ENCODE results near the gene TNC. TPM values are rescaled to one million over a fixed set of nuclear protein-coding genes. Genes with fewer than 3 reads are reported as not detected.

TNC gene
- total and polyA plus RNA-seq, 2 donors (not counting 1 experiment from before 2014, with no cell fraction given), result not detected

GRCh38 chr9:115036691-115037090, 81.3 kb downstream of the TNC start:
- 88% methylated on average over 2 of the region's 2 CpGs for WGBS (ENCODE audit: insufficient coverage)
- no peaks in the 10 kb centered on the region for H3K79me2 ChIP-seq (ENCODE audit: control insufficient read depth, insufficient read depth, low read length)
- intact Hi-C loops (cut with micrococcal nuclease), result no loop called here
- no peaks in the 10 kb centered on the region for H3K9me3 ChIP-seq (ENCODE audit: control extremely low read depth in 1 of 3, control insufficient read depth in 2 of 3, insufficient read depth in 1 of 3, low read length in 2 of 3)
- H3K9ac ChIP-seq (ENCODE audit: low read length), result no peak overlapping the region
- CTCF ChIA-PET, result no interaction called here
- no peaks in the 10 kb centered on the region for H4K20me1 ChIP-seq (ENCODE audit: control insufficient read depth, insufficient read depth, low read length, poor library complexity, severe bottlenecking)
- H3K4me3 ChIP-seq (ENCODE audit: control extremely low read depth in 1 of 5, extremely low read depth in 1 of 5, insufficient read depth in 1 of 5, low read depth in 2 of 5, low read length in 4 of 5), result no peak overlapping the region
- H3K4me2 ChIP-seq (replicated peaks; ENCODE audit: low read depth, low read length, poor library complexity, severe bottlenecking), result no peak overlapping the region
- no peak overlapping the region for H2AFZ ChIP-seq (ENCODE audit: insufficient read depth, low read depth, low read length, poor library complexity, severe bottlenecking)
- no peak overlapping the region for H3K27ac ChIP-seq (ENCODE audit: low read length in 2 of 2)
- Mint-ChIP-seq H3K4me3 (no peak overlapping the region), H3K4me1 (peaks cover 5% of the 10 kb centered on the region), H3K9me3 (ENCODE audit: insufficient read depth) (no peaks in the 10 kb centered on the region), H3K27me3 (peaks cover 16% of the 10 kb centered on the region), H3K27ac (no peak overlapping the region)
- POLR2A ChIA-PET, result no interaction called here
- H3K36me3 ChIP-seq (replicated peaks in 1 of 2; ENCODE audit: control extremely low read depth in 1 of 2, control insufficient read depth in 1 of 2, extremely low read depth in 1 of 2, insufficient read depth in 2 of 2, low read length in 1 of 2), result no peaks in the 10 kb centered on the region
- DNase-seq (no peak), ATAC-seq (ENCODE audit: low read depth) (no peak)
- H3K27me3 ChIP-seq (replicated peaks in 1 of 4; ENCODE audit: control extremely low read depth in 1 of 4, control insufficient read depth in 3 of 4, insufficient read depth in 4 of 4, low read length in 3 of 4), result peaks cover 0 to 8% (median 0%) of the 10 kb centered on the region in 4 experiments
- no peaks in the 10 kb centered on the region for H3K4me1 ChIP-seq (ENCODE audit: control insufficient read depth in 2 of 2, insufficient read depth in 2 of 2, low read length in 2 of 2)
- TF ChIP-seq CTCF (IDR thresholded peaks at IDR 0.05) (no peak), EZH2 (IDR thresholded peaks at IDR 0.05; ENCODE audit: borderline replicate concordance, insufficient read depth, low read depth, low read length, poor library complexity, severe bottlenecking) (no peak)

- ATAC-seq (ENCODE audit: low read depth) (no peak), DNase-seq (no peak)
- Histone ChIP-seq H3K36me3 (replicated peaks in 1 of 2; ENCODE audit: control extremely low read depth in 1 of 2, control insufficient read depth in 1 of 2, extremely low read depth in 1 of 2, insufficient read depth in 2 of 2, low read length in 1 of 2) (no peaks in the 10 kb centered on the region), H3K4me3 (ENCODE audit: control extremely low read depth in 1 of 5, extremely low read depth in 1 of 5, insufficient read depth in 1 of 5, low read depth in 2 of 5, low read length in 4 of 5) (no peak overlapping the region), H3K27ac (ENCODE audit: low read length in 2 of 2) (no peak overlapping the region), H3K9ac (ENCODE audit: low read length) (no peak overlapping the region), H3K79me2 (ENCODE audit: control insufficient read depth, insufficient read depth, low read length) (no peaks in the 10 kb centered on the region), H3K4me1 (ENCODE audit: control insufficient read depth in 2 of 2, insufficient read depth in 2 of 2, low read length in 2 of 2) (no peaks in the 10 kb centered on the region), H4K20me1 (ENCODE audit: control insufficient read depth, insufficient read depth, low read length, poor library complexity, severe bottlenecking) (no peaks in the 10 kb centered on the region), H2AFZ (ENCODE audit: insufficient read depth, low read depth, low read length, poor library complexity, severe bottlenecking) (no peak overlapping the region), H3K4me2 (replicated peaks; ENCODE audit: low read depth, low read length, poor library complexity, severe bottlenecking) (no peak overlapping the region), H3K27me3 (replicated peaks in 1 of 4; ENCODE audit: control extremely low read depth in 1 of 4, control insufficient read depth in 3 of 4, insufficient read depth in 4 of 4, low read length in 3 of 4) (peaks cover 0 to 8% (median 0%) of the 10 kb centered on the region in 4 experiments), H3K9me3 (ENCODE audit: control extremely low read depth in 1 of 3, control insufficient read depth in 2 of 3, insufficient read depth in 1 of 3, low read length in 2 of 3) (no peaks in the 10 kb centered on the region)
- ChIA-PET POLR2A (no interaction called here), CTCF (no interaction called here)
- intact Hi-C loops (cut with micrococcal nuclease), result no loop called here
- H3K27me3 Mint-ChIP-seq, result peaks cover 20% of the 10 kb centered on the region
- H3K4me1 Mint-ChIP-seq, result peaks cover 5% of the 10 kb centered on the region
- WGBS (ENCODE audit: insufficient coverage), result 67% methylated on average over 10 of the region's 17 CpGs
- H3K9me3 Mint-ChIP-seq (ENCODE audit: insufficient read depth), result no peaks in the 10 kb centered on the region
- TF ChIP-seq CTCF (IDR thresholded peaks at IDR 0.05), result no peak
- no peak for TF ChIP-seq EZH2 (IDR thresholded peaks at IDR 0.05; ENCODE audit: borderline replicate concordance, insufficient read depth, low read depth, low read length, poor library complexity, severe bottlenecking)
- H3K4me3 Mint-ChIP-seq, result no peak overlapping the region
- H3K27ac Mint-ChIP-seq, result no peak overlapping the region
These were observed 81.9 kb downstream of the TNC start for GRCh38 chr9:115035841-115036612.

Data from B cell (primary cell).